Measurements from ENCODE around the gene LRRC7.

Gene LRRC7

DNA sequence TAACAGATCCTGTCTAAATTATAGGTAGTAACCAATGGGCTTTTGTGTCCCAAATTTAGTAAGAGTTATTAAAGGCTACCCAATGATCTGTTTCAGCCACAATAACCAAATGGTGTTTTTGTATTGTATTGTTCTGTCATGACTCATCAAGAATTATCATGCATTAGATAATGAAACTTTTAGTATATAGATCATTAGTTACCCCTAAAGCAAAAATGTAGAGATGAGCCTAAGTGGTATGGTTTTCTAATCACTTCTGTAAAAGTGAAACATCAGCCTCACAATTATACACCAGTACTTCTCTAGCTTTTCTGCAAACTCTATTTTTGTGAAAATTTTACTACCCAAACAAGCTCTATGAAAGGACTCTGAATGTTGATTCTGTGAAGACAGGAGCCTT, 71.4 kb downstream of the LRRC7 start:
- TF ChIP-seq, protein P1, sequence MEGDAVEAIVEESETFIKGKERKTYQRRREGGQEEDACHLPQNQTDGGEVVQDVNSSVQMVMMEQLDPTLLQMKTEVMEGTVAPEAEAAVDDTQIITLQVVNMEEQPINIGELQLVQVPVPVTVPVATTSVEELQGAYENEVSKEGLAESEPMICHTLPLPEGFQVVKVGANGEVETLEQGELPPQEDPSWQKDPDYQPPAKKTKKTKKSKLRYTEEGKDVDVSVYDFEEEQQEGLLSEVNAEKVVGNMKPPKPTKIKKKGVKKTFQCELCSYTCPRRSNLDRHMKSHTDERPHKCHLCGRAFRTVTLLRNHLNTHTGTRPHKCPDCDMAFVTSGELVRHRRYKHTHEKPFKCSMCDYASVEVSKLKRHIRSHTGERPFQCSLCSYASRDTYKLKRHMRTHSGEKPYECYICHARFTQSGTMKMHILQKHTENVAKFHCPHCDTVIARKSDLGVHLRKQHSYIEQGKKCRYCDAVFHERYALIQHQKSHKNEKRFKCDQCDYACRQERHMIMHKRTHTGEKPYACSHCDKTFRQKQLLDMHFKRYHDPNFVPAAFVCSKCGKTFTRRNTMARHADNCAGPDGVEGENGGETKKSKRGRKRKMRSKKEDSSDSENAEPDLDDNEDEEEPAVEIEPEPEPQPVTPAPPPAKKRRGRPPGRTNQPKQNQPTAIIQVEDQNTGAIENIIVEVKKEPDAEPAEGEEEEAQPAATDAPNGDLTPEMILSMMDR (IDR thresholded peaks at IDR 0.05), result no peak
- DNase-seq (ENCODE audit: low spot score), result no peak
- Histone ChIP-seq H3K4me3 (no peak overlapping the region), H3K27ac (no peak overlapping the region)

DNA sequence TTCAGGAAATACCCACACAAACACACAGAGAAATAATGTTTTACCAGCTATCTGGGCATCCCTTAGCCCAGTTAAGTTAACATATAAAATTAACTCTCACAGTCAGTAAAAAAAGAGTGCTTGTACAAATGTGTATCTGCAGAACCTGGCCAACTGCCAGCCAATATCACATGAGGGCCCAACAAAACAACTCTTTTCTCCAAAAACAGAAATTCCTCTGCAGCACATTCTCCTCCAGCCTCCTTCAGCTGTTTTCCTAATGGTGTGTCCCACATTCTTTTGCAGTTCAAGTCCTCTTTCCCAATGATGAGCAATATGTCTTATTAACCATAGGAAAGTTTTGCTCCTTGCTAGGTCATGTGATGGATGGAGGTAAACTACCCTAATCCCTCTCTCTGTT, 75.5 kb downstream of the LRRC7 start:
- no peak overlapping the region for H3K27ac ChIP-seq
- H3K4me3 ChIP-seq, result no peak overlapping the region
- TF ChIP-seq, protein P1 (IDR thresholded peaks at IDR 0.05), result no peak
- DNase-seq (ENCODE audit: low spot score), result no peak

DNA sequence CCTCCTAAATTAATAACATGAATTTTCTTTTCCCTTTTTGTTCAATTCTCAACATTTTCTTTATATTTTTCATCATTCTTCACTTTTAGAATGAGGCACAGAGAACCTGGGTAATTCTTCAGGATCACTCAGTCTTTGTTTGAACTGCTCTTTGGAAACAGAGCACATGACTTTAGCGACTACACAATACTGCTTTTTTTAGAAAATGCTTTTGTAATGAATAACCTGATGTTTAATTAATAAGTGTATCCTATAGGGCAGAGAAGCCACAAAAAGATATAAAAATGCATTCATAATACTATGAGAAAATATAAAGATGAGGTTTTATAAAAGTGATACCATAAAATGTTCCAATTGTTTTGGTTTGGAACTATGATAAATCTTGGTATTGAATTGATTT, 77.8 kb downstream of the LRRC7 start:
- TF ChIP-seq, protein P1 (IDR thresholded peaks at IDR 0.05), result no peak
- H3K4me3 ChIP-seq, result no peak overlapping the region
- no peak for DNase-seq (ENCODE audit: low spot score)
- no peak overlapping the region for H3K27ac ChIP-seq

DNA sequence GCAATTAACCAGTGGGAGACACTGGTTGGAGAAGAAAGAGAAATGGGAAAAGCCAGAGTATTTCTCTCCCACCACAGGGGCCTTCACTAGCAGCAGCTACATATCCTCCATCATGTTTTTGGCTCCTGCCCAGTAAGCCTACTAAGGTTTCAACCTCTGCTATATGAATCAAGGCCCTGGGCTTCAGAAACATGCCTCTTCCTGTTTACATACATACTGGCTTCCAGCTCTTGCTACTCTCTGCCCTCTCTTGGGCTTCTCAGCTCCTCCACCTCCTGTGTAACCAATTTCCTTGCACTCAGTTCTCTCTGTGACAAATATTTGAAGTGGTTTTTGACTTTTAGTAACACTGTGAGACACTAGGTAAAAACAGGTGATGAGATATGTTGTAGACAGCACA, 80.8 kb downstream of the LRRC7 start:
- DNase-seq (ENCODE audit: low spot score), result no peak
- Histone ChIP-seq H3K4me3 (no peak overlapping the region), H3K27ac (no peak overlapping the region)
- TF ChIP-seq, protein P1 (IDR thresholded peaks at IDR 0.05), result no peak

DNA sequence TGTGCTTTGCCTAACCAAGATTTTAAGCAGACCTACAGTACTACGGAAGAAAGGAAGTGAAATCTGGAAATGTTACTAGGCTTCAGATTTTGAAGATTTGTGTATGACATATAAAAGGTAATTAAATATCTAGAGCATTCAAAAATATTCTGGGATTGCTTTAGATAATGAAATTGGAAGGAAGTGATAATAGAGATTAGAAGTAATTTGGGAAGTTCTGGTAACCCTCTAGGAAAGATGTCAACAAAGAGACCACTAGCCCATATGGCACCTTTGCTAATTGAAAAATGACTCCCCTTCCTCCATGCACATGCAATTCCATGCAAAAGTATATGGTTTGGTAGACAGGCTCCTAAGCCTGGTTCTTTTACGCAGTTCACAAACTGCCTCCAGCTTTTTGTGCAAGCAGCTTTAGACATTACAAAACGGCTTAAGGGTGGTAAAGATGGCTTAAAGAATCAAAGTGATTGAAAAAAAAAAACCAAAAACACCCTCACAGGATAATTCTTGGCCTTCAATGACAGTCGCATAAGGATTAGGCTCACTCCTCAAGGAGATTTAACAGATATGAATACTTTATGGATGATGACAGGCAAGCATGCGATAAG, 81.8 kb downstream of the LRRC7 start:
- TF ChIP-seq, protein P1 (IDR thresholded peaks at IDR 0.05), result no peak
- Histone ChIP-seq H3K4me3 (no peak overlapping the region), H3K27ac (no peak overlapping the region)
- DNase-seq (ENCODE audit: low spot score), result no peak

DNA sequence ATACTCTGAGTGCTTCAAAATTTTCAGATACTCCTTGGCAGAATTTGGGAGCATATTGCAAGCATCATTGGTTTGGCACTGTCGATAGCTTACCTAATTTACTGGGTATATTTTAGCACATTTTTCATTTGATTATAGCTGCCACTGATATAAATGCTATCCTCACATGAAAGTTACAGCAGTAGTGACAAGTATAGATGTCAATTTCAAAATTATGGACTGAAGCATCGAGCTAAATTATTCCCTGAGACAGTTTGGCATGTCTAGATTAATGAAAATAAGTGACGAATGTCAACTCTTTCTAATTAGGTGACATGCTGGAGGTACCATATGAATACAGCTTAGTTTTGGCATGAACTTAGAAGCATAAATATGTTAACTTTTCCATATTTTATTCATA, 83.1 kb downstream of the LRRC7 start:
- no peak for DNase-seq (ENCODE audit: low spot score)
- Histone ChIP-seq H3K27ac (no peak overlapping the region), H3K4me3 (no peak overlapping the region)
- TF ChIP-seq, protein P1 (IDR thresholded peaks at IDR 0.05), result no peak

DNA sequence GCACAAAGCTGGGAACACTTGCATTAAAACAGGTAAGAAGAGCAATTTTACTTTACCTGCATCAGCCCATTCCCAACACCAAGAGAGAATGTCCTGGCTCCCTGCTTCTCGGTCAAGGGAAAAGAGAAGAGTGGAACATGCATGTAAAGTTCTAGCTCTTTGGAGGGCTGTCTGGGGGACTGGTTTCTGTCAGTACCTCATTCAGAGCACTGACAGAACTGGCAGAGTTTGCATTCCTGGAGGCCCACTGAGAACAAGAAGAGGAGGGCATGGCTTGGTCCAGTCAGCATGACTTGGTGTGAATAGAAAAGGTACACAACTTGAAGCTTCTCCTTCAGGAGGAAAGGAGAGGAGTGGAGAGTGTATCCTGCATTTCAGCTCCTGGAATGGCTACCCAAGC, 83.9 kb downstream of the LRRC7 start:
- no peak for DNase-seq (ENCODE audit: low spot score)
- Histone ChIP-seq H3K4me3 (no peak overlapping the region), H3K27ac (no peak overlapping the region)
- TF ChIP-seq, protein P1 (IDR thresholded peaks at IDR 0.05), result no peak

Measured in coronary artery (tissue), 2 donors.